ENCODE measurements around the gene PIGL. TPM values are rescaled to one million over a fixed set of nuclear protein-coding genes. Genes with fewer than 3 reads are reported as not detected.

Gene PIGL
- total RNA-seq, 4 donors from 2014 or later = 60.9 to 142 (median 101) TPM

DNA sequence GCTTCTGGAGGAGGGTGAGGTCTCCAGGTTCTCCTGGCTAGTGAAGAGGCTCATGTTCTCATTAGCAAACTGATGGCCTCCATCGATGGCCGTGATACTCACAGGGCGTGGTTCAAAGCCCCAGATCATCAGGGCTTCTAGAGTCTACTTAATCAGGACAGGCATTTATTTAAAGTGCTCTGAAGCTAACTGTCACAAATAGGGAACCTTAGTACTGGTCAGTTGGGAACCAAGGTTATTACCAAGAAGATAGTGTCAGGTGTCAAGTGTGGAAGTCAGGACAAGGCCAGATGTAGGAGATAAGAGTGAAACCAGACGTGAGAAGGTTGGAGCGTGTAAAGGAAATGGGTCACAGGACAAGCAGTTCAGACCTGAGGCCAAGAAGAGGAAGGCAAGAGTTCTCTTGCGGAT is 56.9 kb downstream of the PIGL start:
- Histone ChIP-seq H3K9me3 (no peaks in the 10 kb centered on the region), H3K4me1 (no peaks in the 10 kb centered on the region), H3K36me3 (no peaks in the 10 kb centered on the region), H3K4me3 (no peak overlapping the region), H3K27me3 (no peaks in the 10 kb centered on the region), H3K27ac (no peak overlapping the region)
- no peak for TF ChIP-seq POLR2A (IDR thresholded peaks at IDR 0.05)
- TF ChIP-seq, protein P1, sequence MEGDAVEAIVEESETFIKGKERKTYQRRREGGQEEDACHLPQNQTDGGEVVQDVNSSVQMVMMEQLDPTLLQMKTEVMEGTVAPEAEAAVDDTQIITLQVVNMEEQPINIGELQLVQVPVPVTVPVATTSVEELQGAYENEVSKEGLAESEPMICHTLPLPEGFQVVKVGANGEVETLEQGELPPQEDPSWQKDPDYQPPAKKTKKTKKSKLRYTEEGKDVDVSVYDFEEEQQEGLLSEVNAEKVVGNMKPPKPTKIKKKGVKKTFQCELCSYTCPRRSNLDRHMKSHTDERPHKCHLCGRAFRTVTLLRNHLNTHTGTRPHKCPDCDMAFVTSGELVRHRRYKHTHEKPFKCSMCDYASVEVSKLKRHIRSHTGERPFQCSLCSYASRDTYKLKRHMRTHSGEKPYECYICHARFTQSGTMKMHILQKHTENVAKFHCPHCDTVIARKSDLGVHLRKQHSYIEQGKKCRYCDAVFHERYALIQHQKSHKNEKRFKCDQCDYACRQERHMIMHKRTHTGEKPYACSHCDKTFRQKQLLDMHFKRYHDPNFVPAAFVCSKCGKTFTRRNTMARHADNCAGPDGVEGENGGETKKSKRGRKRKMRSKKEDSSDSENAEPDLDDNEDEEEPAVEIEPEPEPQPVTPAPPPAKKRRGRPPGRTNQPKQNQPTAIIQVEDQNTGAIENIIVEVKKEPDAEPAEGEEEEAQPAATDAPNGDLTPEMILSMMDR (IDR thresholded peaks at IDR 0.05) = no peak
- TF ChIP-seq EP300 (IDR thresholded peaks at IDR 0.05; ENCODE audit: low read depth) = no peak
- no peak for TF ChIP-seq POLR2AphosphoS5 (IDR thresholded peaks at IDR 0.05)
- no peak for DNase-seq
- WGBS, 2 donors (ENCODE audit: low coverage in 1 of 2) = 82 to 91% methylated on average over 4 to 6 of the region's 6 CpGs
- intact Hi-C loops (cut with DNase I; ENCODE audit: low total_unique reads) (no loop called here), in situ Hi-C loops (cut with MboI; ENCODE audit: low pct_ligation_motif_present in 1 of 4, low pct_unique_long_range_greater_than_20kb in 1 of 4, low sequenced_read_pairs in 3 of 4) (no loop called here)

DNA sequence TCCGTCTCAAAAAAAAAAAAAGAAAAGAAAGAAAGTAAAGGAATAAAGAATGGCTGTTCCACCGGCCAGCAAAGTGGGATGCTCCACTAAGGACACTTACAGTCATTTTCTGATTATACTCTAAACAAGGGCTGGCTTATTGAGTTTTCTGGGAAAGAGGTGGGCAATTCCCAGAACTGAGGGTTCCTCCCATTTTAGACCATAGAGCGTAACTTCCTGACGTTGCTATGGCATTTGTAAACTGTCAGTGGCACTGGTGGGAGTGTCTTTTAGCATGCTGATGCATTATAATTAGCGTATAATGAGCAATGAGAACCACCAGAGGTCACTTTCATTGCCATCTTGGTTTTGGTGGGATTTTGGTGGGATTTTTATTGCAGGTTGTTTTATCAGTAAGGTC is 58.0 kb downstream of the PIGL start:
- no peak for DNase-seq
- TF ChIP-seq EP300 (IDR thresholded peaks at IDR 0.05; ENCODE audit: low read depth) = no peak
- TF ChIP-seq POLR2AphosphoS5 (IDR thresholded peaks at IDR 0.05) = no peak
- no peak for TF ChIP-seq POLR2A (IDR thresholded peaks at IDR 0.05)
- TF ChIP-seq, protein P1 (IDR thresholded peaks at IDR 0.05) = no peak
- Histone ChIP-seq H3K27me3 (no peaks in the 10 kb centered on the region), H3K36me3 (no peaks in the 10 kb centered on the region), H3K4me3 (no peak overlapping the region), H3K4me1 (no peaks in the 10 kb centered on the region), H3K27ac (no peak overlapping the region), H3K9me3 (no peaks in the 10 kb centered on the region)
- intact Hi-C loops (cut with DNase I; ENCODE audit: low total_unique reads) (no loop called here), in situ Hi-C loops (cut with MboI; ENCODE audit: low pct_ligation_motif_present in 1 of 4, low pct_unique_long_range_greater_than_20kb in 1 of 4, low sequenced_read_pairs in 3 of 4) (no loop called here)
- 95% methylated on average over 5 of the region's 5 CpGs; no CpG with 5 or more reads in 1 of the 2 donors for WGBS, 2 donors (ENCODE audit: low coverage in 1 of 2)

DNA sequence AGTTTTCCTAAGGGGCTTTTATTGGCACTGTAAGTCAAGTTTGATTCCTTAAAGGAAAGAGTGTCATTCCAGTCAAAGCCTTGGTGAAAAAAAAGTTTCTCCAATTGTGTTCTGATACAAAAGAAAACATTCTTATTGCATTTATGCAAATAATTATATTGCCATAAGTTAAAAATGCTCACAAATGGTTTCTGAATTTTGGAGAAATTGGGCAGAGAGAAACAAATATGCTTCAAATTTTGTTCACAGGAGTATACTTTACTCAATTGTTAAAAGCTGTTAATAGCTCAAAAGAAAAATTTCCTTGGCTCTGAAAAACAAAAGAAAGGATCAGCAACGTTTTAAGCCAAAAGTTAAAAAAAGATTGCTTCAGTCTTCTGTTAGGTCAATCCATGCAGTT is 60.2 kb downstream of the PIGL start:
- TF ChIP-seq POLR2AphosphoS5 (IDR thresholded peaks at IDR 0.05) (no peak), POLR2A (IDR thresholded peaks at IDR 0.05) (no peak), EP300 (IDR thresholded peaks at IDR 0.05; ENCODE audit: low read depth) (no peak)
- TF ChIP-seq, protein P1 (IDR thresholded peaks at IDR 0.05) = no peak
- intact Hi-C loops (cut with DNase I; ENCODE audit: low total_unique reads) = no loop called here
- Histone ChIP-seq H3K36me3 (no peaks in the 10 kb centered on the region), H3K4me3 (no peak overlapping the region), H3K27ac (no peak overlapping the region), H3K27me3 (no peaks in the 10 kb centered on the region), H3K9me3 (no peaks in the 10 kb centered on the region), H3K4me1 (no peaks in the 10 kb centered on the region)
- in situ Hi-C loops (cut with MboI; ENCODE audit: low pct_ligation_motif_present in 1 of 4, low pct_unique_long_range_greater_than_20kb in 1 of 4, low sequenced_read_pairs in 3 of 4) = no loop called here
- 79 to 82% methylated on average over 1 of the region's 1 CpG for WGBS, 2 donors (ENCODE audit: low coverage in 1 of 2)
- no peak for DNase-seq

- TF ChIP-seq EP300 (IDR thresholded peaks at IDR 0.05; ENCODE audit: low read depth) (no peak), POLR2A (IDR thresholded peaks at IDR 0.05) (no peak), POLR2AphosphoS5 (IDR thresholded peaks at IDR 0.05) (no peak)
- TF ChIP-seq, protein P1 (IDR thresholded peaks at IDR 0.05) = no peak
- 79 to 95% methylated on average over 2 of the region's 2 CpGs for WGBS, 2 donors (ENCODE audit: low coverage in 1 of 2)
- in situ Hi-C loops (cut with MboI; ENCODE audit: low pct_ligation_motif_present in 1 of 4, low pct_unique_long_range_greater_than_20kb in 1 of 4, low sequenced_read_pairs in 3 of 4) (no loop called here), intact Hi-C loops (cut with DNase I; ENCODE audit: low total_unique reads) (no loop called here)
- Histone ChIP-seq H3K9me3 (no peaks in the 10 kb centered on the region), H3K4me3 (no peak overlapping the region), H3K27me3 (no peaks in the 10 kb centered on the region), H3K36me3 (no peaks in the 10 kb centered on the region), H3K4me1 (peaks cover 10 to 14% (median 12%) of the 10 kb centered on the region in 4 donors), H3K27ac (no peak overlapping the region)
- DNase-seq = no peak
Measured at GRCh38 chr17:16281351-16281750, 64.3 kb downstream of the PIGL start.

Data from transverse colon (tissue), 4 donors.